HepG2 (cell line): ENCODE measurements around the gene ZNF548. TPM values are rescaled to one million over a fixed set of nuclear protein-coding genes. Genes with fewer than 3 reads are reported as not detected.

Source experiments
- DMAP1 ChIP-seq: IDR thresholded peaks from 2 replicates; pipeline ENCODE4 v1.6.1; 2016
- FOXA1 ChIP-seq, 2 experiments: fragments of 450-650 bp in 1 of 2; sonication (generic) in 1 of 2; formaldehyde crosslinking in 1 of 2; IDR thresholded peaks; 2 replicates each; pipeline versions ENCODE4 v1.4.0 to v1.6.1; 2016 to 2020; ENCODE audit warnings: missing genetic modification reagents in 1 of 2
- FOXO1 ChIP-seq: sonication (generic); formaldehyde crosslinking; IDR thresholded peaks from 2 replicates; pipeline ENCODE4 v1.4.0; 2020; ENCODE audit warnings: missing genetic modification reagents
- HBP1 ChIP-seq: IDR thresholded peaks from 2 replicates; pipeline ENCODE4 v1.6.1; 2016; ENCODE audit warnings: low read depth, control low read depth
- HHEX ChIP-seq: IDR thresholded peaks from 2 replicates; pipeline ENCODE4 v1.6.1; 2016; ENCODE audit warnings: control low read depth
- KAT8 ChIP-seq: IDR thresholded peaks from 2 replicates; pipeline ENCODE4 v1.6.1; 2016; ENCODE audit warnings: missing genetic modification reagents, missing compliant biosample characterization
- KLF13 ChIP-seq: sonication (generic); formaldehyde crosslinking; IDR thresholded peaks from 2 replicates; pipeline ENCODE4 v1.4.0; 2020; ENCODE audit warnings: mild to moderate bottlenecking, missing genetic modification reagents
- KMT2A ChIP-seq: sonication (generic); formaldehyde crosslinking; IDR thresholded peaks from 2 replicates; pipeline ENCODE4 v1.4.0; 2020; ENCODE audit warnings: missing genetic modification reagents
- MAFF ChIP-seq: IDR thresholded peaks from 2 replicates; pipeline ENCODE4 v1.6.1; 2011; ENCODE audit warnings: low read depth, low read length, improper control_type of control experiment
- MNT ChIP-seq: fragments of 450-650 bp; IDR thresholded peaks from 2 replicates; pipeline ENCODE4 v1.6.1; 2016
- MTA3 ChIP-seq: sonication (generic); formaldehyde crosslinking; IDR thresholded peaks from 2 replicates; pipeline ENCODE4 v1.4.0; 2020; ENCODE audit warnings: missing genetic modification reagents
- RBM39 ChIP-seq: fragments of 200-400 bp; formaldehyde crosslinking; IDR thresholded peaks from one replicate; pipeline ENCODE4 v1.6.1; 2018; ENCODE audit warnings: antibody characterized with exemption, mild to moderate bottlenecking, low read depth, low read length; ENCODE audit not compliant: poor library complexity, severe bottlenecking
- REST ChIP-seq, 2 experiments: IDR thresholded peaks; 2 replicates each; pipeline ENCODE4 v1.6.1; 2011 to 2012; ENCODE audit warnings: low read length in 2 of 2, borderline replicate concordance in 1 of 2, low read depth in 1 of 2, mild to moderate bottlenecking in 1 of 2, moderate library complexity in 1 of 2
- SMAD3 ChIP-seq: sonication (generic); formaldehyde crosslinking; IDR thresholded peaks from 2 replicates; pipeline ENCODE4 v1.4.0; 2020; ENCODE audit warnings: missing genetic modification reagents
- YEATS2 ChIP-seq: sonication (generic); formaldehyde crosslinking; IDR thresholded peaks from 2 replicates; pipeline ENCODE4 v1.4.0; 2020; ENCODE audit warnings: missing genetic modification reagents, borderline replicate concordance
- ZFYVE20 ChIP-seq: sonication (generic); formaldehyde crosslinking; IDR thresholded peaks from 2 replicates; pipeline ENCODE4 v1.8.0; 2023; ENCODE audit warnings: low read depth, mild to moderate bottlenecking, moderate library complexity, missing genetic modification reagents, borderline replicate concordance
- ZNF12 ChIP-seq: sonication (generic); formaldehyde crosslinking; IDR thresholded peaks from 2 replicates; pipeline ENCODE4 v1.5.0; 2020; ENCODE audit warnings: missing genetic modification reagents
- ZNF143 ChIP-seq: sonication (generic); formaldehyde crosslinking; IDR thresholded peaks from 2 replicates; pipeline ENCODE4 v1.4.0; 2020; ENCODE audit warnings: missing genetic modification reagents
- ZNF512 ChIP-seq: sonication (generic); formaldehyde crosslinking; IDR thresholded peaks from 2 replicates; pipeline ENCODE4 v1.4.0; 2020; ENCODE audit warnings: mild to moderate bottlenecking, missing genetic modification reagents
- ZNF572 ChIP-seq: sonication (generic); formaldehyde crosslinking; IDR thresholded peaks from 2 replicates; pipeline ENCODE4 v1.5.1; 2020; ENCODE audit warnings: mild to moderate bottlenecking, missing genetic modification reagents
- ZNF629 ChIP-seq: sonication (generic); formaldehyde crosslinking; conservative IDR thresholded peaks from 2 replicates; pipeline ENCODE4 v1.5.0; 2020; ENCODE audit warnings: missing genetic modification reagents
- ZSCAN20 ChIP-seq: sonication (generic); formaldehyde crosslinking; IDR thresholded peaks from 2 replicates; pipeline ENCODE4 v1.4.0; 2020; ENCODE audit warnings: missing genetic modification reagents, mild to moderate bottlenecking, borderline replicate concordance
- polyA plus RNA-seq, 8 experiments: library from polyadenylated mRNA; depleted of rRNA in 3 of 8; stranded (reverse) in 7 of 8; unstranded in 1 of 8; fragments of >200 nt; fragmentation: Illumina TruSeq in 4 of 8; extraction: Trizol in 4 of 8; gene quantifications; 2 replicates each; pipeline versions ENCODE4 v1.2.1 to v1.2.3, GENCODE V29; 2011 to 2016; ENCODE audit warnings: low read depth in 4 of 8, missing spikeins in 1 of 8, mixed read lengths in 1 of 8; ENCODE audit not compliant: insufficient read depth in 1 of 8
- total RNA-seq, 5 experiments: library from RNA; depleted of rRNA; stranded (reverse); fragments of >200 nt; fragmentation: Illumina TruSeq; extraction: Trizol; gene quantifications; 2 replicates each; pipeline ENCODE4 v1.2.3, GENCODE V29; 2016; ENCODE audit warnings: low read depth in 1 of 5

ZNF548 gene
- total and polyA plus RNA-seq, 2 of the 13 experiments (the other 11 are each of a cell fraction or from before 2014, with no cell fraction given), result 19.6 to 24.9 TPM

- TF ChIP-seq REST (IDR thresholded peaks at IDR 0.05; ENCODE audit: borderline replicate concordance in 1 of 2, low read depth in 1 of 2, low read length in 2 of 2) (no peak), HBP1 (0 out of 2 replicates have a peak, but pooled peaks have one; percentile 66), ZNF572 (CRISPR knock-in tag) (0 out of 2 replicates have a peak, but pooled peaks have one; percentile 24), ZSCAN20 (CRISPR knock-in tag) (no peak), ZFYVE20 (CRISPR knock-in tag) (no peak), HHEX (CRISPR knock-in tag) (0 out of 2 replicates have a peak, but pooled peaks have one; percentile 16), MAFF (no peak), ZNF629 (no peak), KMT2A (peak; percentile 80), KLF13 (CRISPR knock-in tag) (no peak), MNT (no peak), SMAD3 (CRISPR knock-in tag) (peak; percentile 70), ZNF143 (CRISPR knock-in tag) (peak; percentile 97), KAT8 (CRISPR knock-in tag) (peak; percentile 95), ZNF12 (no peak), DMAP1 (CRISPR knock-in tag) (0 out of 2 replicates have a peak, but pooled peaks have one; percentile 48), FOXA1 (IDR thresholded peaks at IDR 0.05) (no peak), FOXA1 (CRISPR knock-in tag; IDR thresholded peaks at IDR 0.05) (peak; percentile 86), MTA3 (CRISPR knock-in tag) (no peak), FOXO1 (CRISPR knock-in tag) (peak; percentile 31), ZNF512 (CRISPR knock-in tag) (no peak), YEATS2 (CRISPR knock-in tag) (peak; percentile 86; the same call in 1 of the 2 replicates), RBM39 (peak; percentile 71)
Observed at GRCh38 chr19:57410877-57411671, 21.4 kb downstream of the ZNF548 start, which contains the start of gene ZNF17 (continued).
